Measurements from ENCODE around the gene DPF1.

DNA sequence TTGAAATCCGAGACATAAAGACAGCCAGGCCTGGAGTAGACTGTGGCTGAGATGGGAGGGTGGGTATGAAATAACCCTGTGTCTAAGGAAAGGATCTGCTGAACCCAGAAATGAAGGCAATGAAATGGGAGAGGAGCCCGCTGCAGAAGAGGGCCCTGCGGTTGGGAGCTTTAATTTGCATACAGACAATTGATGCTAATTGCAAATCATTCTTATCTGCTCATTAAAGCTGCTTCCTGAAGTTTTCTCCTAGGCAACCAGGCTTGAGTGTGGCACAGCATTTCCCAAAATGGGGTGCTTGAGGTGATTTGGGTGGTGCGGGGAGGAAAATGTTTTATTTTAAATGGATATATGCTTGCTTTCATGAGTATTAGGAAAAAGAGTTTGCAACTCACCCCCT lies 55.4 kb downstream of the DPF1 start:
- TF ChIP-seq, protein P1, sequence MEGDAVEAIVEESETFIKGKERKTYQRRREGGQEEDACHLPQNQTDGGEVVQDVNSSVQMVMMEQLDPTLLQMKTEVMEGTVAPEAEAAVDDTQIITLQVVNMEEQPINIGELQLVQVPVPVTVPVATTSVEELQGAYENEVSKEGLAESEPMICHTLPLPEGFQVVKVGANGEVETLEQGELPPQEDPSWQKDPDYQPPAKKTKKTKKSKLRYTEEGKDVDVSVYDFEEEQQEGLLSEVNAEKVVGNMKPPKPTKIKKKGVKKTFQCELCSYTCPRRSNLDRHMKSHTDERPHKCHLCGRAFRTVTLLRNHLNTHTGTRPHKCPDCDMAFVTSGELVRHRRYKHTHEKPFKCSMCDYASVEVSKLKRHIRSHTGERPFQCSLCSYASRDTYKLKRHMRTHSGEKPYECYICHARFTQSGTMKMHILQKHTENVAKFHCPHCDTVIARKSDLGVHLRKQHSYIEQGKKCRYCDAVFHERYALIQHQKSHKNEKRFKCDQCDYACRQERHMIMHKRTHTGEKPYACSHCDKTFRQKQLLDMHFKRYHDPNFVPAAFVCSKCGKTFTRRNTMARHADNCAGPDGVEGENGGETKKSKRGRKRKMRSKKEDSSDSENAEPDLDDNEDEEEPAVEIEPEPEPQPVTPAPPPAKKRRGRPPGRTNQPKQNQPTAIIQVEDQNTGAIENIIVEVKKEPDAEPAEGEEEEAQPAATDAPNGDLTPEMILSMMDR (IDR thresholded peaks at IDR 0.05; ENCODE audit: low read depth, low read length, poor library complexity, severe bottlenecking), result no peak
- no peak for TF ChIP-seq EZH2phosphoT487 (IDR thresholded peaks at IDR 0.05; ENCODE audit: borderline replicate concordance, low read length)

Data from DOHH2 (cell line).